HepG2 (cell line): ENCODE results near the gene ARHGEF10L. TPM values are rescaled to one million over a fixed set of nuclear protein-coding genes. Genes with fewer than 3 reads are reported as not detected.

Experiments used
- ATAC-seq: fragments of 200-7000 bp; cut with Tn5 transposase; 3 replicates; pipeline ENCODE4 v1.9.1; 2020; ENCODE audit warnings: mild to moderate bottlenecking, moderate library complexity
- BruUV-seq: library from RNA; stranded (reverse); fragments of 400-500 nt; replicated peaks from 2 replicates; lab custom pipeline; 2021; lab: Mats Ljungman, UMichigan
- CTCF ChIA-PET: fragments of 300-600 bp; formaldehyde crosslinking; extraction: SDS; loops from one replicate; lab custom pipeline; 2021; ENCODE audit warnings: low total read pairs, inconsistent platforms, low intra/inter-chr PET ratio; lab: Yijun Ruan, JAX
- POLR2A ChIA-PET: fragments of 350-600 bp; sonication (Branson Sonifier 250); formaldehyde crosslinking; loops from one replicate; lab custom pipeline; 2020; ENCODE audit warnings: antibody characterized with exemption, inconsistent platforms; lab: Yijun Ruan, JAX
- DNase-seq: peaks from one replicate; pipeline ENCODE4 v3.0.0-alpha.2; 2015; ENCODE audit warnings: low spot score
- FAIRE-seq: peaks from 3 replicates; lab custom pipeline; 2011; peaks lifted over from hg19 to GRCh38; lab: Jason Lieb, UNC
- H2AFZ ChIP-seq: one replicate; pipeline ENCODE4 v1.6.1; 2011; ENCODE audit warnings: low read length, inconsistent platforms
- H3K27ac ChIP-seq: fragments of 300-600 bp; 3 replicates; pipeline ENCODE4 v1.8.0; 2011; ENCODE audit warnings: mixed run types, mild to moderate bottlenecking, mixed read lengths, low read length, inconsistent platforms; ENCODE audit not compliant: insufficient read depth; ENCODE audit errors: extremely low read length
- H3K27me3 ChIP-seq, 2 experiments: fragments of 200-600 bp in 1 of 2; 2 replicates in 1 of 2; 3 replicates in 1 of 2; pipeline versions ENCODE4 v1.6.0 to v1.8.0; 2011; ENCODE audit warnings: low read length in 2 of 2, mild to moderate bottlenecking in 2 of 2, moderate library complexity in 2 of 2, inconsistent platforms in 1 of 2; ENCODE audit not compliant: insufficient read depth in 2 of 2, control insufficient read depth in 1 of 2
- H3K36me3 ChIP-seq, 2 experiments: fragments of 200-600 bp in 1 of 2; replicated peaks in 1 of 2; 2 replicates in 1 of 2; 3 replicates in 1 of 2; pipeline versions ENCODE4 v1.5.1 to v1.8.0; 2011; ENCODE audit warnings: low read length in 2 of 2, inconsistent platforms in 1 of 2; ENCODE audit not compliant: insufficient read depth in 2 of 2, control insufficient read depth in 1 of 2
- H3K4me1 ChIP-seq: 2 replicates; pipeline ENCODE4 v1.5.1; 2012; ENCODE audit warnings: low read length, inconsistent platforms; ENCODE audit not compliant: insufficient read depth
- H3K4me2 ChIP-seq: 2 replicates; pipeline ENCODE4 v1.6.0; 2011; ENCODE audit warnings: low read depth, low read length, inconsistent platforms
- H3K4me3 ChIP-seq, 3 experiments: fragments of 200-600 bp in 1 of 3; sonication (generic), shearing (Covaris generic) in 1 of 3; replicated peaks in 1 of 3; 2 replicates each; pipeline ENCODE4 v1.5.1; 2011 to 2016; ENCODE audit warnings: low read length in 3 of 3, inconsistent platforms in 2 of 3, low read depth in 2 of 3, mild to moderate bottlenecking in 2 of 3, control low read depth in 1 of 3, mixed read lengths in 1 of 3; ENCODE audit not compliant: insufficient read depth in 1 of 3
- H3K79me2 ChIP-seq: one replicate; pipeline ENCODE4 v1.6.1; 2011; ENCODE audit warnings: low read length, inconsistent platforms; ENCODE audit not compliant: insufficient read depth
- H3K9ac ChIP-seq: 2 replicates; pipeline ENCODE4 v1.6.0; 2011; ENCODE audit warnings: mild to moderate bottlenecking, low read depth, low read length, inconsistent platforms; ENCODE audit not compliant: insufficient read depth
- H3K9me3 ChIP-seq: 2 replicates; pipeline ENCODE4 v1.5.1; 2012; ENCODE audit warnings: mild to moderate bottlenecking, low read length
- H4K20me1 ChIP-seq: 2 replicates; pipeline ENCODE4 v1.6.0; 2011; ENCODE audit warnings: inconsistent platforms, mild to moderate bottlenecking, low read length, moderate library complexity; ENCODE audit not compliant: insufficient read depth
- AGO2 ChIP-seq: fragments of 200-400 bp; formaldehyde crosslinking; optimal IDR thresholded peaks from 2 replicates; pipeline ENCODE3; 2017; ENCODE audit warnings: mild to moderate bottlenecking, low read depth, low read length, moderate library complexity
- POLR2A ChIP-seq, 2 experiments: IDR thresholded peaks; 2 replicates each; pipeline ENCODE4 v1.6.1; 2011; ENCODE audit warnings: low read depth in 2 of 2, low read length in 2 of 2, mild to moderate bottlenecking in 1 of 2, moderate library complexity in 1 of 2; ENCODE audit not compliant: insufficient read depth in 1 of 2
- TGIF2 ChIP-seq: IDR thresholded peaks from 2 replicates; pipeline ENCODE4 v1.6.1; 2016; ENCODE audit warnings: control low read depth, missing compliant biosample characterization
- WGBS: methylation state at CpG from one replicate; pipeline ENCODE4 v1.1.6; 2017; ENCODE audit warnings: low lambda C conversion rate; 5-methylcytosine and 5-hydroxymethylcytosine counted together
- in situ Hi-C: cut with HindIII; loops from 2 replicates; pipeline ENCODE4 v1.10.0; 2017; ENCODE audit warnings: low pct_unique_long_range_greater_than_20kb; ENCODE audit not compliant: extremely low pct_ligation_motif_present
- intact Hi-C: fragments of 100-400 bp; cut with micrococcal nuclease; formaldehyde crosslinking; loops from one replicate; pipeline ENCODE4 v1.10.0; 2022; ENCODE audit not compliant: unreplicated experiment
- polyA plus RNA-seq, 8 experiments: library from polyadenylated mRNA; depleted of rRNA in 3 of 8; stranded (reverse) in 7 of 8; unstranded in 1 of 8; fragments of >200 nt; fragmentation: Illumina TruSeq in 4 of 8; extraction: Trizol in 4 of 8; gene quantifications; 2 replicates each; pipeline versions ENCODE4 v1.2.1 to v1.2.3, GENCODE V29; 2011 to 2016; ENCODE audit warnings: low read depth in 4 of 8, missing spikeins in 1 of 8, mixed read lengths in 1 of 8; ENCODE audit not compliant: insufficient read depth in 1 of 8
- total RNA-seq, 5 experiments: library from RNA; depleted of rRNA; stranded (reverse); fragments of >200 nt; fragmentation: Illumina TruSeq; extraction: Trizol; gene quantifications; 2 replicates each; pipeline ENCODE4 v1.2.3, GENCODE V29; 2016; ENCODE audit warnings: low read depth in 1 of 5
- TF ChIP-seq, protein P1 (sequence below): sonication (generic); formaldehyde crosslinking; IDR thresholded peaks from 2 replicates; pipeline ENCODE4 v1.5.0; 2020; ENCODE audit warnings: mild to moderate bottlenecking, missing genetic modification reagents, borderline replicate concordance

ARHGEF10L gene
- total and polyA plus RNA-seq, 2 of the 13 experiments (the other 11 are each of a cell fraction or from before 2014, with no cell fraction given): 46.5 to 78.3 TPM

- TF ChIP-seq, protein P1, sequence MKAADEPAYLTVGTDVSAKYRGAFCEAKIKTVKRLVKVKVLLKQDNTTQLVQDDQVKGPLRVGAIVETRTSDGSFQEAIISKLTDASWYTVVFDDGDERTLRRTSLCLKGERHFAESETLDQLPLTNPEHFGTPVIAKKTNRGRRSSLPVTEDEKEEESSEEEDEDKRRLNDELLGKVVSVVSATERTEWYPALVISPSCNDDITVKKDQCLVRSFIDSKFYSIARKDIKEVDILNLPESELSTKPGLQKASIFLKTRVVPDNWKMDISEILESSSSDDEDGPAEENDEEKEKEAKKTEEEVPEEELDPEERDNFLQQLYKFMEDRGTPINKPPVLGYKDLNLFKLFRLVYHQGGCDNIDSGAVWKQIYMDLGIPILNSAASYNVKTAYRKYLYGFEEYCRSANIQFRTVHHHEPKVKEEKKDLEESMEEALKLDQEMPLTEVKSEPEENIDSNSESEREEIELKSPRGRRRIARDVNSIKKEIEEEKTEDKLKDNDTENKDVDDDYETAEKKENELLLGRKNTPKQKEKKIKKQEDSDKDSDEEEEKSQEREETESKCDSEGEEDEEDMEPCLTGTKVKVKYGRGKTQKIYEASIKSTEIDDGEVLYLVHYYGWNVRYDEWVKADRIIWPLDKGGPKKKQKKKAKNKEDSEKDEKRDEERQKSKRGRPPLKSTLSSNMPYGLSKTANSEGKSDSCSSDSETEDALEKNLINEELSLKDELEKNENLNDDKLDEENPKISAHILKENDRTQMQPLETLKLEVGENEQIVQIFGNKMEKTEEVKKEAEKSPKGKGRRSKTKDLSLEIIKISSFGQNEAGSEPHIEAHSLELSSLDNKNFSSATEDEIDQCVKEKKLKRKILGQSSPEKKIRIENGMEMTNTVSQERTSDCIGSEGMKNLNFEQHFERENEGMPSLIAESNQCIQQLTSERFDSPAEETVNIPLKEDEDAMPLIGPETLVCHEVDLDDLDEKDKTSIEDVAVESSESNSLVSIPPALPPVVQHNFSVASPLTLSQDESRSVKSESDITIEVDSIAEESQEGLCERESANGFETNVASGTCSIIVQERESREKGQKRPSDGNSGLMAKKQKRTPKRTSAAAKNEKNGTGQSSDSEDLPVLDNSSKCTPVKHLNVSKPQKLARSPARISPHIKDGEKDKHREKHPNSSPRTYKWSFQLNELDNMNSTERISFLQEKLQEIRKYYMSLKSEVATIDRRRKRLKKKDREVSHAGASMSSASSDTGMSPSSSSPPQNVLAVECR (CRISPR knock-in tag): peak; percentile 15; the same call in 1 of the 2 replicates
- TF ChIP-seq, all 625 proteins: peak for 7
Observed at GRCh38 chr1:17643861-17644703, 104.6 kb downstream of the ARHGEF10L start (continued).

- no peak for ATAC-seq
- no peak overlapping the region for H3K9ac ChIP-seq
- intact Hi-C loops (no loop called here), in situ Hi-C loops (no loop called here)
- BruUV-seq: no TSS peak
- WGBS: 95% methylated on average over 25 of the region's 28 CpGs
- H3K4me3 ChIP-seq: no peak overlapping the region
- no peak for DNase-seq
- peak; percentile 72 for TF ChIP-seq AGO2
- TF ChIP-seq POLR2A (IDR thresholded peaks at IDR 0.05; ENCODE audit: insufficient read depth in 1 of 2, low read depth in 2 of 2, low read length in 2 of 2): 0 out of 4 replicates have a peak, but pooled peaks of 1 of the 2 experiments have one; percentile 20
- no peak for TF ChIP-seq TGIF2 (CRISPR knock-in tag)
- POLR2A ChIA-PET: no interaction called here
- no peaks in the 10 kb centered on the region for H3K4me1 ChIP-seq
- H3K9me3 ChIP-seq: no peaks in the 10 kb centered on the region
- H3K4me2 ChIP-seq: no peak overlapping the region
- H3K27me3 ChIP-seq: no peaks in the 10 kb centered on the region; a peak in 1 of 5 replicates
- no peak overlapping the region for H2AFZ ChIP-seq
- no peak overlapping the region for H3K27ac ChIP-seq
- H3K36me3 ChIP-seq: peaks cover 41 to 71% of the 10 kb centered on the region in 2 experiments
- CTCF ChIA-PET: no interaction called here
- no peak for FAIRE-seq
- no peaks in the 10 kb centered on the region for H3K79me2 ChIP-seq
- H4K20me1 ChIP-seq: peaks cover 10% of the 10 kb centered on the region; the same call in 1 of the 2 replicates
Observed at GRCh38 chr1:17645068-17645911, 105.8 kb downstream of the ARHGEF10L start.
